HEK293 (cell line): ENCODE measurements around the gene DAP.
"Not testable (repeated sequence)": the region's sequence is repeated elsewhere in the genome, so short reads cannot be mapped to it uniquely, and the experiment has no call there.

Experiments used
- CTCF ChIA-PET: fragments of 350-600 bp; formaldehyde crosslinking; extraction: SDS; loops from one replicate; lab custom pipeline; 2021; ENCODE audit warnings: antibody characterized with exemption; lab: Yijun Ruan, JAX
- POLR2A ChIA-PET: fragments of 300-600 bp; formaldehyde crosslinking; extraction: SDS; loops from one replicate; lab custom pipeline; 2020; ENCODE audit warnings: antibody characterized with exemption, inconsistent platforms; lab: Yijun Ruan, JAX
- H3K27ac ChIP-seq: fragments of 200-500 bp; sonication (Bioruptor generic); 2 replicates; pipeline ENCODE4 v1.5.1; 2014; ENCODE audit warnings: low read depth, low read length, control low read depth, inconsistent platforms; ENCODE audit errors: extremely low read depth
- H3K36me3 ChIP-seq, 2 experiments: fragments of 200-500 bp in 1 of 2; sonication (Bioruptor generic) in 1 of 2; 1 replicate in 1 of 2; 2 replicates in 1 of 2; pipeline ENCODE4 v1.5.1; 2014 to 2017; ENCODE audit warnings: inconsistent platforms in 2 of 2, low read length in 2 of 2; ENCODE audit not compliant: control insufficient read depth in 2 of 2, insufficient read depth in 1 of 2
- H3K4me1 ChIP-seq: fragments of 200-500 bp; sonication (Bioruptor generic); 2 replicates; pipeline ENCODE4 v1.5.1; 2014; ENCODE audit warnings: mild to moderate bottlenecking, low read length, inconsistent platforms; ENCODE audit not compliant: control insufficient read depth, insufficient read depth
- H3K4me3 ChIP-seq: 2 replicates; pipeline ENCODE4 v1.5.1; 2011; ENCODE audit warnings: low read depth, mild to moderate bottlenecking, control low read depth, low read length, moderate library complexity
- H3K9me3 ChIP-seq: fragments of 200-500 bp; sonication (Bioruptor generic); 2 replicates; pipeline ENCODE4 v1.5.1; 2014; ENCODE audit warnings: low read depth, low read length, inconsistent platforms; ENCODE audit not compliant: control insufficient read depth, insufficient read depth
- BCL11B ChIP-seq: fragments of 450-650 bp; formaldehyde crosslinking; IDR thresholded peaks from 2 replicates; pipeline ENCODE4 v1.5.1; 2016; ENCODE audit warnings: low read depth, missing biosample characterization, missing genetic modification characterization
- WT1 ChIP-seq: fragments of 450-650 bp; formaldehyde crosslinking; IDR thresholded peaks from 2 replicates; pipeline ENCODE4 v1.5.1; 2016; ENCODE audit warnings: missing biosample characterization, missing genetic modification characterization
- ZBTB21 ChIP-seq: fragments of 450-650 bp; formaldehyde crosslinking; IDR thresholded peaks from 2 replicates; pipeline ENCODE4 v1.5.1; 2017; ENCODE audit warnings: missing biosample characterization, missing genetic modification characterization
- ZBTB8A ChIP-seq: fragments of 450-650 bp; formaldehyde crosslinking; IDR thresholded peaks from 2 replicates; pipeline ENCODE4 v1.5.1; 2016; ENCODE audit warnings: missing biosample characterization, missing genetic modification characterization
- ZFP69B ChIP-seq: fragments of 450-650 bp; formaldehyde crosslinking; IDR thresholded peaks from 2 replicates; pipeline ENCODE4 v1.5.1; 2016; ENCODE audit warnings: missing biosample characterization, missing genetic modification characterization
- ZNF112 ChIP-seq: fragments of 450-650 bp; formaldehyde crosslinking; IDR thresholded peaks from 2 replicates; pipeline ENCODE4 v1.5.0; 2017; ENCODE audit warnings: missing biosample characterization, missing genetic modification characterization
- ZNF138 ChIP-seq: fragments of 450-650 bp; formaldehyde crosslinking; IDR thresholded peaks from 2 replicates; pipeline ENCODE4 v1.5.1; 2016; ENCODE audit warnings: missing biosample characterization, missing genetic modification characterization, borderline replicate concordance
- ZNF157 ChIP-seq: fragments of 450-650 bp; formaldehyde crosslinking; IDR thresholded peaks from 2 replicates; pipeline ENCODE4 v1.5.1; 2016; ENCODE audit warnings: missing biosample characterization, missing genetic modification characterization
- ZNF324 ChIP-seq: fragments of 450-650 bp; formaldehyde crosslinking; IDR thresholded peaks from 2 replicates; pipeline ENCODE4 v1.5.1; 2016; ENCODE audit warnings: missing biosample characterization, missing genetic modification characterization
- ZNF391 ChIP-seq: fragments of 450-650 bp; formaldehyde crosslinking; IDR thresholded peaks from 2 replicates; pipeline ENCODE4 v1.5.1; 2016; ENCODE audit warnings: low read depth, missing biosample characterization, missing genetic modification characterization, borderline replicate concordance
- ZNF488 ChIP-seq: fragments of 450-650 bp; formaldehyde crosslinking; IDR thresholded peaks from 2 replicates; pipeline ENCODE4 v1.5.1; 2016; ENCODE audit warnings: missing biosample characterization, missing genetic modification characterization
- ZNF571 ChIP-seq: fragments of 450-650 bp; formaldehyde crosslinking; IDR thresholded peaks from 2 replicates; pipeline ENCODE4 v1.5.0; 2017; ENCODE audit warnings: missing biosample characterization, missing genetic modification characterization
- ZNF621 ChIP-seq: fragments of 450-650 bp; formaldehyde crosslinking; IDR thresholded peaks from 2 replicates; pipeline ENCODE4 v1.5.1; 2017; ENCODE audit warnings: missing biosample characterization, missing genetic modification characterization
- ZNF654 ChIP-seq: fragments of 450-650 bp; formaldehyde crosslinking; IDR thresholded peaks from 2 replicates; pipeline ENCODE4 v1.5.1; 2016; ENCODE audit warnings: low read depth, missing biosample characterization, missing genetic modification characterization
- ZNF660 ChIP-seq: fragments of 450-650 bp; IDR thresholded peaks from 2 replicates; pipeline ENCODE4 v1.5.1; 2018; ENCODE audit warnings: missing biosample characterization, mild to moderate bottlenecking, missing genetic modification characterization
- ZNF707 ChIP-seq: fragments of 450-650 bp; formaldehyde crosslinking; IDR thresholded peaks from 2 replicates; pipeline ENCODE4 v1.5.1; 2016; ENCODE audit warnings: missing biosample characterization, missing genetic modification characterization
- TF ChIP-seq, protein P1 (sequence below): fragments of 450-650 bp; formaldehyde crosslinking; IDR thresholded peaks from 2 replicates; pipeline ENCODE4 v1.5.1; 2016; ENCODE audit warnings: missing biosample characterization, missing genetic modification characterization

Gene DAP

DNA sequence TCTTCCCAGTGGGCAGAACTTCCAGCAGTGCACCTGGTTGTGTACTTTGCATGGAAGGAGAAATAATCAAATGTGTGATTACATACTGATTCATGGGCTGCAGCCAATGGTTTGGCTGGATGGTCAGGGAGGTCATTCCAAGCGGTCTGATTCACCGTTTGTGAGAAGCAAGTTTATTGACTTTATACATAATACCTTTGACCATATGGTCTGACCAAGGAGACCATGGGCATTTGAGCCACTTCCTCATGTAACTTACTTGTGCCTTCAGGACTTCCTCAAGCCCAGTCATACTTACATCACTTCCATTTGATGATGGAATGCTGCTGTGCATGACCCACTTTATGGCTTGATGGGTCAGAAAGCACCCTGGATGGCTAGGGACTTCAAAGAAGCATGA, 41.1 kb downstream of the DAP start:
- no peak for TF ChIP-seq BCL11B (tag by site-specific recombination)
- no peak for TF ChIP-seq ZNF707 (tag by site-specific recombination)
- no peak for TF ChIP-seq ZNF391
- TF ChIP-seq ZNF138 (tag by site-specific recombination), result no peak
- Histone ChIP-seq H3K27ac (no peak overlapping the region), H3K36me3 (peaks cover 0 to 6% of the 10 kb centered on the region in 2 experiments; a peak in 1 of 3 replicates), H3K4me3 (no peak overlapping the region), H3K4me1 (no peaks in the 10 kb centered on the region), H3K9me3 (no peaks in the 10 kb centered on the region)
- ChIA-PET CTCF (no interaction called here), POLR2A (no interaction called here)

DNA sequence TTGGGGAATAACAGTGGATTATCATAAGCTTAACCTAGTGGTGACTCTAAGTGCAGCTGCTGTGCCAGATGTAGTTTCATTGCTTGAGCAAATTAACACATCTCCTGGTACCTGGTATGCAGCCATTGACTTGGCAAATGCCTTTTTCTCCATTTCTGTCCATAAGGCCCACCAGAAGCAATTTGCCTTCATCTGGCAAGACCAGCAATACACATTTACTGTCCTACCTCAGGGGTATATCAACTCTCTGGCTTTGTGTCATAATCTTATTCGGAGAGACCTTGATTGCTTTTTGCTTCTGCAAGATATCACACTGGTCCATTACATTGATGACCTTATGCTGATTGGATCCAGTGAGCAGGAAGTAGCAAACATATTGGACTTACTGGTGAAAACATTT, 42.4 kb downstream of the DAP start:
- POLR2A ChIA-PET, result interaction anchor here (0.6 kb wide), 1 partner anchor 348 kb away, joined by 5 read pairs; no protein-coding TSS in a partner anchor
- CTCF ChIA-PET, result not testable (repeated sequence)

DNA sequence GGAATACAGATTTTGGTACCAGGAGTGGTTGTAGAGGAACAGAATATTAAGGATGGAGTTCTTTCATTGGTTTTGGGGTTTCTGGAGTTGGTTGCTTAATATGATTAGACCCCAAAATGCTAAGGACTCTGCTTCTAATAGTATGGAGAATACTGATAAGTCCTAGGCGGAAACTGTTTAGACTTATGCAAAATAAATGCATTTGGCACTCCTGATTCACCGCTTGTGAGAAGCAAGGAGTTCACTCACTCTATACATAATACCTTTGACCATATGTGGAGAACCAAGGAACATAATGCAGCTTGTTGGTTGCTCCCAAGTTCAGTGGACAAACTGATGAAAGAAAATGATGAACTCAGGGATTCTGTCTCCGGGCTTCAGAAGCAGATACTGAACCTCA, 44.2 kb downstream of the DAP start:
- H3K36me3 ChIP-seq, H3K4me1 ChIP-seq, H3K4me3 ChIP-seq, CTCF ChIA-PET, POLR2A ChIA-PET, H3K27ac ChIP-seq, H3K9me3 ChIP-seq: not testable (repeated sequence)

More for the DNA sequence above, 42.4 kb downstream of the DAP start:
- TF ChIP-seq ZNF157 (tag by site-specific recombination), result peak; percentile 93
- not testable (repeated sequence) for H3K4me1 ChIP-seq, H3K9me3 ChIP-seq, H3K36me3 ChIP-seq, H3K27ac ChIP-seq, H3K4me3 ChIP-seq

DNA sequence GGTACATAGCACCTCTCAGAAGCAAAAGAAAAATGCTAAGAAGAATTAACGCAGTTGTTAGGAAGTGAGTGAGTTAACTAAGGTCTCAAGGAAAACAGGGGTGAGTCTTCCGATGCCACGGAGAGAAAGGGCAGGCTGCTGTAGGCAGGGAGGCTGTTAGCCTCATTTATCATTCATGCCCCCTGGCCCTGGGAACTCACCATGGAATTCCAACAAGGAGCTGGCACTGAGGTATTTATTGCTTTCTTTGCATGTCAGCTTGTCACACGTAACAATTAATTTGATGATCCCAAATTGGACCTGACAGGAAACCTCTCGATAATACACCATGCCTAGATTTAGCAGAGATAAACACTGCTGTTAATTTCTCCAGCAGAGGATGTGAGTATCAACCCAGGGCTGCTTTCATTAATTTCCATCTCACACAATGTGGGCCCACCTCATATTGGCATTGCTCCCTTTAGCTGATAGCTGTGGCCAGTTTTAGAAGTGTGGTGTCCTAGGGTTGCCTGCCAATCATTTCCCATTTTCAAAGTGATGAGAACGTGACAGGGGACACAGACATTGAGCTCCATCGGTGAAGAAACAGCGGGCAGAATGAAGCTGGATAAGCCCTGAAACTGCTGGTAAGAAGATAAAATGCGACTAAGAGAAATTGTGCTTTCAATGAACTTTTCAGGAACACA, 45.3 kb downstream of the DAP start:
- H3K27ac ChIP-seq, result no peak overlapping the region
- POLR2A ChIA-PET, result no interaction called here
- no peaks in the 10 kb centered on the region for H3K4me1 ChIP-seq
- peaks cover 0 to 4% of the 10 kb centered on the region in 2 experiments; a peak in 1 of 3 replicates for H3K36me3 ChIP-seq
- TF ChIP-seq ZNF660 (tag by site-specific recombination) (no peak), ZNF324 (tag by site-specific recombination) (no peak), ZFP69B (peak; percentile 44; the same call in 1 of the 2 replicates)
- CTCF ChIA-PET, result interaction anchor here (0.7 kb wide), 1 partner anchor 13 kb away, joined by 3 read pairs; no protein-coding TSS in a partner anchor
- H3K9me3 ChIP-seq, result no peaks in the 10 kb centered on the region
- no peak overlapping the region for H3K4me3 ChIP-seq

GRCh38 chr5:10712574-10713366, 48.3 kb downstream of the DAP start:
- Histone ChIP-seq H3K36me3 (peaks cover 0 to 7% of the 10 kb centered on the region in 2 experiments; a peak in 1 of 3 replicates), H3K4me3 (no peak overlapping the region), H3K27ac (no peak overlapping the region), H3K9me3 (no peaks in the 10 kb centered on the region), H3K4me1 (no peaks in the 10 kb centered on the region)
- ChIA-PET POLR2A (no interaction called here), CTCF (interaction anchor here (1.1 kb wide), 1 partner anchor 20 kb away, joined by 3 read pairs; no protein-coding TSS in a partner anchor)
- no peak for TF ChIP-seq ZBTB21 (tag by site-specific recombination)
- no peak for TF ChIP-seq ZNF654 (tag by site-specific recombination)
- no peak for TF ChIP-seq ZNF571 (tag by site-specific recombination)
- no peak for TF ChIP-seq ZNF621 (tag by site-specific recombination)
- no peak for TF ChIP-seq ZBTB8A
- no peak for TF ChIP-seq ZNF488 (tag by site-specific recombination)
- no peak for TF ChIP-seq WT1 (tag by site-specific recombination)
- TF ChIP-seq, protein P1, sequence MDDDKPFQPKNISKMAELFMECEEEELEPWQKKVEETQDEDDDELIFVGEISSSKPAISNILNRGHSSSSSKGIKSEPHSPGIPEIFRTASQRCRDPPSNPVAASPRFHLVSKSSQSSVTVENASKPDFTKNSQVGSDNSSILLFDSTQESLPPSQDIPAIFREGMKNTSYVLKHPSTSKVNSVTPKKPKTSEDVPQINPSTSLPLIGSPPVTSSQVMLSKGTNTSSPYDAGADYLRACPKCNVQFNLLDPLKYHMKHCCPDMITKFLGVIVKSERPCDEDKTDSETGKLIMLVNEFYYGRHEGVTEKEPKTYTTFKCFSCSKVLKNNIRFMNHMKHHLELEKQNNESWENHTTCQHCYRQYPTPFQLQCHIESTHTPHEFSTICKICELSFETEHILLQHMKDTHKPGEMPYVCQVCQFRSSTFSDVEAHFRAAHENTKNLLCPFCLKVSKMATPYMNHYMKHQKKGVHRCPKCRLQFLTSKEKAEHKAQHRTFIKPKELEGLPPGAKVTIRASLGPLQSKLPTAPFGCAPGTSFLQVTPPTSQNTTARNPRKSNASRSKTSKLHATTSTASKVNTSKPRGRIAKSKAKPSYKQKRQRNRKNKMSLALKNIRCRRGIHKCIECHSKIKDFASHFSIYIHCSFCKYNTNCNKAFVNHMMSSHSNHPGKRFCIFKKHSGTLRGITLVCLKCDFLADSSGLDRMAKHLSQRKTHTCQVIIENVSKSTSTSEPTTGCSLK (tag by site-specific recombination), result no peak
- no peak for TF ChIP-seq ZNF112
